NCI-H146 (cell line): ENCODE measurements around the gene PCNT.

ENCODE experiments used
- DNase-seq: peaks from one replicate; lab custom pipeline; 2025; lab: John Stamatoyannopoulos, UW

PCNT gene

DNA sequence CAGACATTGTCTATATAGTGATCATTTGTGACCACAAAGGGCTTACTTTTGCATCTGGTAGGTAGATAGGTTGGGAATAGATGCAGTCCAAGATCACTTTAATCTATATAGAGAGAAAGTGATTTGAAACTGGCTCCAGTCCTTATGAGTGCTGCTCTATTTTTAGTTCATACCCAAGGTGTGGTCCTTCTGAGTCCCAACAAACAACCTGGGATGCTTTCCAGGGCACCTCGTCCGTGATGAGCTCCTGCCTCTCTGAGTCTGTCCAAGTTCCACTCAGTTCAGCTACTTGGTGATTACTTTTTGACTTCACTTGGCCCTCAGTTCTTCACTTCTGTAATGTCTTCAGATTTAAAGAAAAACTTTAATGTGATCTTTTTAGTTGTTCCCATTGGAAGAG is 155.0 kb downstream of the PCNT start:
- no peak for DNase-seq

DNA sequence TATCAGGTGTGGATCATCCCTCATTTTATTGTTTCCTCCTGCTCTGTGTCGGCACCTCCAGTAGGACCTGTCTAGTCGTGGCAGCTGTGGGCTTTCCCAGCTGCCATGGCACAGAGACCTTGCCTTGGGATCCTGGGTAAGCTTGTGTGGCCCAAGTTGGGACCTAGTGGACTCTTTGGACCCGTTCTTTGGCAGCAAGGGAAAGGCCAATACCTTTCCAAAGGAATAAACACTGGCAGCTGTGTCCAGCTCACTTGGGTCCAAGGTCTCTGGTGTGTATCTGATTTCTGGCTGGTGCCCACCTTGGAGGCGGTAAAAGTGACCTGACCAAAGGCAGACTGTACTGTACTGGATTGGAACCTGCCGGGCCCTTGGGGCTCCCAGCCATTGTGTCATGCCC is 156.5 kb downstream of the PCNT start:
- DNase-seq = no peak

DNA sequence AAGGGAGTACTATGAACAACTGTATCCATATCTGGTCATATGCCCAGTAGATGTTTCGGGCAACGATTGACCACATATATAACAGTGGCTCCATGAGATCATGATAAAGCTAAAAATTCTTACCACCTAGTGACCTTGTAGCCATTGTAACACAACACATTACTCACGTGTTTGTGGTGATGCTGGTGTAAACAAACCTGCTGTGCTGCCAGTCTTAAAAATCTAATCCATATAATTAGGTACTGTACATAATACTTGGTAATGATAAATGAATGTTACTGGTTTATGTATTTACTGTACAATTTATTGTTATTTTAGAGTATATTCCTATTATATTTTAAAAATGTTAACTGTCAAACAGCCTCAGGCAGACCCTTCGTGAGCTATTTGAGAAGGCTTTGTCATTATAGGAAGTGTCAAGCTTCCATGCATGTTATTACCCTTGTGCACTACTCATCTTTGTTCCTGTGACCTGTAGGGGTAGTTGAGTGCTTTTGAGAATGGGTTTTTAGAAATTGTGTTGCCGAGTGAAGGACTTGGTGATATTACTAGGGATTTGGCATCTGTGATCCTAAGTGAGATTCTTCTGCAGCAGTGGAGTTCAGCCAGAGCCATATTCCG is 158.4 kb downstream of the PCNT start:
- DNase-seq = no peak

DNA sequence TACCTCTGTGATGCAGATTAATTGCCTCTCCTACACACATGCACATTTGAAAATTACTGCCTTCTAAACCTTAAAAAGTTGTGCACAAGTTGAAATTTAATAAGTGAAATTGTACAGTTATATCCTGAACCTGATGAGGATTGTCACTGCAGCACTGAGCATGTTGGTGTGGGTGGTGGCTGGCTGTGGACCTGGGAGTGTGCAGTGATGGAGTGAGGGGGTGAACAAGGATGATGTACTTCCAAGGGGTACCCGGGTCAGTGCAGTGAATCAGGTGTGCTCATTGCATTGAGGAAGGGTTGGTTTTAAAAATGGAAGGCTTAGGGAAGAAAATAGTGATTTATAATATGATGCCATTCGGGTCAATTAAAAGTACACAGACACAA is 158.9 kb downstream of the PCNT start:
- DNase-seq = no peak

DNA sequence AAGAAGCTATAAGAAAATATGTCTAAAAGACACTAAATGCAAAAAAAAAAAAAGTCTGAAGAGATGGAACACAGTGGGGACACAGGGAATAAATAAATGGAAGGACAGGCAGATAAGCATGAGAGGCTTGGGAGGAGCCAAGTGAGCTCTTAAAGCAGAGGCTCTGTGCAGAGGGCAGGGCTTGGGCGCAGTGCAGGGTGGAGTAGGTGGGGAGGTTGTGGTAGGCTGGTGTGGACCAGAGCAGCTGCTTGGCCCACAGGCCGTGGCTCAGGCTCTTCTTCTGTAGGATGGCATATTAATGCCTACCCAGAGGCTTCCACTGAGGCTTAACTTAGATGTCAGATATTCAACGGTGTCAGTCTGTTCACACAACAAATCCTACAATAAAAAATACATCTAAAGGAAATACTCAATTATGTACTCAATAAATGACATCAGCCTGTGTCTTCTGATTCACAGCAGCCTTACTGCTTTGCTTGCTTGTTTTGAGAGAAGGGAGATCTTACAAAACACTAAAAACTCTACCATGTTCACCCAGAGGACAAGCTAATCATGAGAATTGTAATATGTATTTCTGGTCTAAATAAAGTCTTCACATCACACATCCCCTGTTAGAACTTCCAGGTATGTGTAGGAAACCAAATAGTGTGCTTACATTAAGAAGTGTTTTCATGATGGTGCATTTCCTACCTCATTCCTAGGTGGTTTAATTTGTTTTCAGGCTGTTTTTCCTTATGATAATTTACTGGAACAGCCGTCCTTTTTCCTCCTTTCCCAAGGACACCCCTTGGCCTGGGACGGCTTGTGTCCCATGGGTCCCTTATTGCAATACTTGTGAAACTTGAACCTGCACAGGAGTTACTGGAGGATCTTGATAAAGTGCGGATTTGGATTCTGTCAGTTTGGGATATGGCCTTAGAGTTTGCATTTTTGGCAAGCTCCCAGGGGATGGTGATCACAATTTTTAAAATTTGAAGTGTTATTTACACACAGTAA is 159.6 kb downstream of the PCNT start:
- DNase-seq = no peak

DNA sequence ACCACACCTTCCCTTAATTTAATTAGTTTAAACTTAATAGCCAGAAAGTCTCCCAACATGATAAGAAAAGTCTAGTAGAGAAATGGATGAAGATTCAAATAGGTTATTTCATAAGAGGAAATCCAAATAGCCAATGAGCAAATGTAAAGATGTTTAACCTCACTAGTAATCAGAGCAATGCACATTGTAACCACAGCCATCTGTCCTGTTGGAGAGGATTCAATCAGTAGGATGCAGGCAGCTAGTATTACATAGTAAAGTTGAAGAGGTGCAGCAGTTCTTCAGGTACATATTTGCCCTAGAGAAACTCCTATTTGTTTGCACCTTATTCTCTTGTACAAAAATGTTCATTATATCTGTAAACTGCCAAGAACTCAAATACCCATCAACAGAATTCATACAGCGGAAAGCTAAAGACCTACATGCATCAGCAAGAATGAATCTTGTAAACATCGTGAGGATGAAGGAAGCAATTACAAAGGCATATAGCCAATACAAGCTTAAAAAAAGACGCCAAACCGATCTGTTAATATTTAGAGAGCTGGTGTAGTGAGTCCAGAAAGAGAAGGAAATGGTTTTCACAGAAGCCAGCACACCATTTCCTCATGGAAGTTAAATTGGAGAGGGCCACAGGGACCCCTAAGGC is 162.6 kb downstream of the PCNT start:
- DNase-seq = no peak

DNA sequence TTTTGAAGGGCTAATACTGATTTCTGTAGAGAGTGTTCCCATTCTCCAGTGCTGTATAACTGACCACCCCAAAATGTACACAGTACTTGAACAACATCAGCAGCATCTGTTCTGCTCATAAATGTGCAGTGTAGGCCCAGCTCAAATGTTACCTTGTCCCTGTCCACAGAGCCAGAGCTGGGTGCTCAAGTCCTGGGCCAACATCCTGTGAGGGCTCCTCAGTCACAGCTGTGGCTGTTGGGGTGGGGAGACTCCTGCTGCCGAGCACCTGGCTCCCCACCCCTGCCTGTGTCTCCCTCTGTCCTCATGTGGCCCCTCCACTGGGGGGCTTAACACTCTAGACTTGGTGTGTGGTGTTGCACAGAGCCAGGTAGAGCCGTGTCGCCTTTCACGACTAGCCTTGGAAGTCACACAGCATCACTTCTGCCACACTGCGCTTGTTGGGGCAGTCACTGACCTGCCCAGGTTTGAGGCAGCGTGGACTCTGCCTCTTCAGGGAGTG is 165.3 kb downstream of the PCNT start:
- DNase-seq = no peak

DNA sequence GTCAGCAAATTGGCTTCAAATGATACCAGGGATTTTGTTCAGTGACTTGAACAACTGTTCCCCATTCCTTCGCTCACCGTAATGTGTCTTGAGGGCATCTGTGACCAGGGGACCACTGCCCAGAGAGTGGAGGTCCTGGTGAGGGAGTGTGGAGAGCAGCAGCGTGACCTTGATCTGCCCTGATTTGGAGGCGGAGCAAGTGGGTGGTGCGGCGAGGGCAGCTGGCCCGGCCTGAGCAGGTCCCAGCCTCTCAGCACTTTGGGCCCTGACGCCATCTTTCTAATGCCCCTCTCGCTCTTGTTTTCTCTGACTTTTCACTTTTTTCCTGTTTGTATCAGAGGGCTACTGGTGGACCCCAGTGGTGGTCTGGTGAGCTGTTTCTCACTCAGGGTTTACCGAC is 165.8 kb downstream of the PCNT start:
- no peak for DNase-seq

DNA sequence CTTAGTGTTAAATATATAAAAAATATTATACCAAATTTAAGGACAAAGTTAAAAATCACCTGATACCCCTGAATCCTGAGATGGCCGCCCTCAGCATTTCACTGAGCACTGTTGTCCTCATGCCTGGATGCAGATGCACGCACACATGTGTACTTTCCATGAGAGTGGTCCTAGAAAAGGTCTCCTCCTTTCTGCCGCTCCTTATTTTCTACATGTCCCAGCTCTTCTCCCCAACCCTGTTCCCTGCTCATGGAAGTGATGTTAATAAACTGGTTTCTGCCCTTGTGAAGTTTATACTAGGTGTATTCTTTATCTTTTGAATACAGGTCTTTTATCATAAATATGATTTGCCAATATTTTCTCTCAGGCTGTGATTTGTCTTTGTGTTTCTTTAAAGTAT is 167.6 kb downstream of the PCNT start:
- no peak for DNase-seq

DNA sequence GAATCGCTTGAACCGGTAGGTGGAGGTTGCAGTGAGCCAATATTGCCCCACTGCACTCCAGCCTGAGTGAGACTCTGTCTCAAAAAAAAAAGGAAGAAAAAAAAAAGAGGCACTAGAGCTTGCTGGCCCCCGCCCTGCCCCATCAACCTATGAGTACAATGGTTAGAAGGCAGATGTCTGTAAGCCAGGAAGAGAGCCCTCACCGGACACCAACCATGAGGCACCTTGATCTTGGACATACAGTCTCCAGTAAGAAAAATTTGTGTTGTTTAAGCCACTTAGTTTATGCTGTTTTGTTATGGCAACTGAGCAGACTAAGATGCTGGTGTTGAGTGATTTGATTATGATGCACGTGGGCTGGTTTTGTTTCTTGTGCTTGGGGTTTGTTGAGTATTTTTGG is 168.9 kb downstream of the PCNT start:
- no peak for DNase-seq

DNA sequence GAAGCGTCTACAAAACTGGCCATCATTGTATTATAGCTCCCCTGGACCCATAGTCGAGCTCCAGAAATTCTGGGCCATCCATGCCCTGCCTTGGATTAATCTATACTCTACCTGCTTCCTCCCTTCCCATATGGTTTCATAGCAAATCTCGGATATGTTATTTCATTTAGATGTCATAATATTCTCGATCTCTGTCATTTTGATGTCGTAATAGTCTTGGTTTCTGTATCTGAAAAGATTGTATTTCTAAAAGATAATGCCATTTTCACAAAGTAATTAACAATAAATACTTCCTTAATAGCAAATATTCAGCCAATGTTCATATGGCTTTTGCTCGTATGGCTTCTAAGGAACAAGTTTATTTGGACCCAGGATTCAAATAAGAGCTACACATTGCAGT is 169.9 kb downstream of the PCNT start:
- no peak for DNase-seq
